HG03442 (cell line): ENCODE results near the gene DKK3.

ENCODE experiments used
- ATAC-seq: cut with Tn5 transposase; IDR thresholded peaks from one replicate; pipeline ENCODE4 v1.9.1; 2021; ENCODE audit warnings: mild to moderate bottlenecking, moderate library complexity; ENCODE audit not compliant: unreplicated experiment

The DKK3 gene

GRCh38 chr11:11983427-11983826, 25.0 kb downstream of the DKK3 start:
- no peak for ATAC-seq

GRCh38 chr11:11982975-11983374, 25.5 kb downstream of the DKK3 start:
- ATAC-seq = no peak

- ATAC-seq = no peak
These were observed 26.0 kb downstream of the DKK3 start for GRCh38 chr11:11982461-11982860.

- no peak for ATAC-seq
These were observed 26.6 kb downstream of the DKK3 start for GRCh38 chr11:11981840-11982239.

GRCh38 chr11:11981364-11981763, 27.1 kb downstream of the DKK3 start:
- no peak for ATAC-seq

- no peak for ATAC-seq
These were observed 27.6 kb downstream of the DKK3 start for GRCh38 chr11:11980841-11981308.

- no peak for ATAC-seq
These were observed 28.2 kb downstream of the DKK3 start for GRCh38 chr11:11980200-11980599.

- ATAC-seq = no peak
These were observed 28.8 kb downstream of the DKK3 start for GRCh38 chr11:11979488-11980117.

- ATAC-seq = no peak
These were observed 29.5 kb downstream of the DKK3 start for GRCh38 chr11:11978792-11979487.

GRCh38 chr11:11978098-11978637, 30.3 kb downstream of the DKK3 start:
- ATAC-seq = no peak

GRCh38 chr11:11977206-11977938, 31.1 kb downstream of the DKK3 start:
- no peak for ATAC-seq

GRCh38 chr11:11976481-11977127, 31.8 kb downstream of the DKK3 start:
- ATAC-seq = no peak

- no peak for ATAC-seq
These were observed 33.0 kb downstream of the DKK3 start for GRCh38 chr11:11975201-11976092.

- no peak for ATAC-seq
These were observed 34.6 kb downstream of the DKK3 start for GRCh38 chr11:11973866-11974265.

GRCh38 chr11:11973361-11973800, 35.0 kb downstream of the DKK3 start:
- no peak for ATAC-seq

GRCh38 chr11:11972730-11973341, 35.6 kb downstream of the DKK3 start:
- ATAC-seq = no peak

- ATAC-seq = no peak
These were observed 36.4 kb downstream of the DKK3 start for GRCh38 chr11:11971906-11972547.

GRCh38 chr11:11970556-11970955, 37.9 kb downstream of the DKK3 start:
- ATAC-seq = no peak
